Lung (tissue), 12 donors: ENCODE measurements around the gene RALGAPA1. TPM values are rescaled to one million over a fixed set of nuclear protein-coding genes. Genes with fewer than 3 reads are reported as not detected.

Experiments
- ATAC-seq: fragments of 200-7000 bp; cut with Tn5 transposase; one replicate; pipeline ENCODE4 v1.9.1; 2020; ENCODE audit warnings: moderate number of reproducible peaks; ENCODE audit not compliant: insufficient read depth, low FRiP score
- DNase-seq, 3 donors: peaks; one replicate each; pipeline ENCODE4 v3.0.0-alpha.2; 2013 to 2017
- H3K27ac ChIP-seq, 2 donors: one replicate each; pipeline ENCODE4 v1.5.1; 2013; ENCODE audit warnings: mild to moderate bottlenecking in 2 of 2, moderate library complexity in 2 of 2, control low read depth in 1 of 2, inconsistent platforms in 1 of 2, low read depth in 1 of 2, low read length in 1 of 2
- H3K27me3 ChIP-seq, 3 donors: one replicate each; pipeline ENCODE4 v1.5.1; 2013; ENCODE audit warnings: low read length in 2 of 3; ENCODE audit not compliant: control insufficient read depth in 3 of 3, insufficient read depth in 3 of 3
- H3K36me3 ChIP-seq, 4 donors: one replicate each; pipeline ENCODE4 v1.5.1; 2013; ENCODE audit warnings: low read length in 4 of 4, mild to moderate bottlenecking in 1 of 4, moderate library complexity in 1 of 4; ENCODE audit not compliant: control insufficient read depth in 4 of 4, insufficient read depth in 4 of 4
- H3K4me1 ChIP-seq, 5 donors: one replicate each; pipeline ENCODE4 v1.5.1; 2013; ENCODE audit warnings: low read length in 5 of 5, mild to moderate bottlenecking in 2 of 5, moderate library complexity in 1 of 5; ENCODE audit not compliant: control insufficient read depth in 5 of 5, insufficient read depth in 5 of 5
- H3K4me3 ChIP-seq: one replicate; pipeline ENCODE4 v1.5.1; 2013; ENCODE audit warnings: mild to moderate bottlenecking, control low read depth, moderate library complexity
- H3K9ac ChIP-seq, 2 donors: one replicate each; pipeline ENCODE4 v1.5.1; 2013; ENCODE audit warnings: low read length in 2 of 2, control low read depth in 1 of 2; ENCODE audit not compliant: insufficient read depth in 1 of 2
- H3K9me3 ChIP-seq, 4 donors: one replicate each; pipeline ENCODE4 v1.5.1; 2013; ENCODE audit warnings: low read length in 3 of 4, mild to moderate bottlenecking in 1 of 4, moderate library complexity in 1 of 4; ENCODE audit not compliant: control insufficient read depth in 4 of 4, insufficient read depth in 3 of 4
- CTCF ChIP-seq: IDR thresholded peaks from 2 replicates; pipeline ENCODE4 v1.5.1; 2012; ENCODE audit warnings: mild to moderate bottlenecking; ENCODE audit errors: control extremely low read depth, extremely low read depth
- WGBS, 2 donors: extraction: QIAGEN DNeasy Blood & Tissue Kit; methylation state at CpG; one replicate each; pipeline ENCODE4 v1.1.7; 2013; 5-methylcytosine and 5-hydroxymethylcytosine counted together
- polyA plus RNA-seq, 2 donors: library from polyadenylated mRNA; stranded (reverse); fragments of 200-250 nt; gene quantifications; one replicate each; pipeline ENCODE4 v1.2.1, GENCODE V29; 2013
- total RNA-seq, 2 donors: library from RNA; depleted of rRNA in 1 of 2; stranded (reverse); fragments of >200 nt in 1 of 2; gene quantifications; one replicate each; pipeline ENCODE4 v1.2.1, GENCODE V29; 2014 to 2021
- donor health status: control.
- donor health status: control.
- donor health status: Bipolar disorder and iron deficiency.
- donor health status: healthy.
- donor health status: DM: yes; HTN: yes; CAD: no.

RALGAPA1 gene
- total and polyA plus RNA-seq, 4 donors = 9.4 to 188 (median 44.9) TPM

DNA sequence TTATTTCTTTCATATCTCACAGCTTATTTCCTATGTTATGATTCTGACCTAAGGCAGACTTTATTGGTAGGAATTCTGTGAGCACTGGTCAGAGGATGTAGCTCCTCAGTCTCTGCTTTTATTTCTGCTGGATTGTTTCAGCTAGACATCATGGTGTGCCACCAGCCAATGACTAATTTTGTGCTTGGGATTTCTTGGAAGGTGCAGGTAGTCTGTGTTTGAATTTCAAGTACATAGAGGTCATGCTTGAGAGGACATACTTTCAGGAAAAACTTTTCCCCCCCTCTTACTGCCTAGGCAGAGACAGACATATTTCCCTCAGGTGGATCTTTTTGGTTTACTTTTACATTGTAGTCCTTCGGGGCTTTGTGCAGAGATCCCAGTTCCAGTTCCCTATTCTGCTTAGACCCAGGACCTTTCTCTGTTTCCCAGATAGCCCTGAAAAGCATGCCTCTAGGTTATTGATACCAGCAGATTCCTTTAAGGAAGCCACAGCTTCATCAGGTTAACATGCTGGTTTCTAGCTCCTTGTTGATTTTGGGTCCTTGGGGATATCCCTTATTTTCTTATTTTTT is 45.7 kb upstream of the RALGAPA1 start:
- whole genome bisulfite sequencing, 2 donors = 58 to 82% methylated on average over 1 of the region's 1 CpG
- H3K9me3 ChIP-seq = peaks cover 0 to 5% (median 0%) of the 10 kb centered on the region in 4 donors
- H3K27me3 ChIP-seq = no peaks in the 10 kb centered on the region
- TF ChIP-seq CTCF = no peak
- H3K4me3 ChIP-seq = no peak overlapping the region
- H3K4me1 ChIP-seq = peaks cover 0 to 6% (median 0%) of the 10 kb centered on the region in 5 donors
- ATAC-seq = no peak
- H3K36me3 ChIP-seq = peaks cover 0 to 20% (median 9%) of the 10 kb centered on the region in 4 donors
- H3K27ac ChIP-seq = no peak overlapping the region
- no peak overlapping the region for H3K9ac ChIP-seq
- DNase-seq = no peak

DNA sequence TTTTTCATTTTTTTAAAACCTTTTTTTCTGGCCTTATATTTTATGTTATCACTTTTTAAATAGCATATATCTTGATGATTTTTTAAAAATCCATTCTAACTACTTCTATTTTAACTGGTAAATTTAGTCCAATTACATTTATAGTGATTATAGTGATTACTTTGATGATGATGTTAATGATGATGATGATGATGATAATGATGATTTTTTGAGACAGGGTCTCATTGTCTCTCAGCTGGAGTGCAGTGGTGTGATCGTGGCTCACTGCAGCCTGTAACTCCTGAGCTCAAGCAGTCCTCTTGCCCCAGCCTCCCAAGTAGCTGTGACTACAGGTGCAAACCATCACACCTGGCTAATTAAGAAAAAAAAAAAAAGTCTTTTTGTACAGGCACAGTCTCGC is 44.1 kb upstream of the RALGAPA1 start:
- H3K4me3 ChIP-seq = no peak overlapping the region
- no peak overlapping the region for H3K9ac ChIP-seq
- H3K27ac ChIP-seq = no peak overlapping the region
- ATAC-seq (no peak), DNase-seq (no peak)
- TF ChIP-seq CTCF = no peak
- 96 to 99% methylated on average over 2 of the region's 2 CpGs for WGBS, 2 donors
- H3K4me1 ChIP-seq = peaks cover 0 to 6% (median 0%) of the 10 kb centered on the region in 5 donors
- peaks cover 3 to 16% (median 8%) of the 10 kb centered on the region in 4 donors for H3K36me3 ChIP-seq
- H3K9me3 ChIP-seq = peaks cover 0 to 5% (median 0%) of the 10 kb centered on the region in 4 donors
- H3K27me3 ChIP-seq = no peaks in the 10 kb centered on the region

DNA sequence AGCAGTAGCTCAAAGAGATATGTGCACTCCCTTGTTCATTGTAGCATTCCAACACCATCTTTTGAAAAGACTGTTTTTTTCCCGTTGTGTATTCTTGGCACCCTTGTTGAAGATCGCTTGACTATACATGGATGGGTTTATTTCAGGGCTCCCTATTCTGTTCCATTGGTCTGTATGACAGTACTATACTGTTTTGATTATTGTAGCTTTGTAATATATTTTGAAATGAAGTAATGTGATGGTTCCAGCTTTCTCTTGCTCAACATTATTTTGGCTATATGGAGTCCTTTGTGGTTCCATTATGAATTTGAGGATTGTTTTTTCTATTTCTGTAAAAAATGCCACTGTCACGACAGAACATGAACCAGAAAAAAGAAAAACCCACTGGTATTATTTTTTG is 42.7 kb upstream of the RALGAPA1 start:
- peaks cover 0 to 9% (median 0%) of the 10 kb centered on the region in 5 donors for H3K4me1 ChIP-seq
- H3K9ac ChIP-seq = no peak overlapping the region
- 96 to 99% methylated on average over 3 of the region's 3 CpGs for WGBS, 2 donors
- peaks cover 0 to 5% (median 0%) of the 10 kb centered on the region in 4 donors for H3K9me3 ChIP-seq
- ATAC-seq (no peak), DNase-seq (no peak)
- TF ChIP-seq CTCF = no peak
- no peak overlapping the region for H3K27ac ChIP-seq
- H3K36me3 ChIP-seq = peaks cover 3 to 13% (median 8%) of the 10 kb centered on the region in 4 donors
- H3K27me3 ChIP-seq = no peaks in the 10 kb centered on the region
- H3K4me3 ChIP-seq = no peak overlapping the region

DNA sequence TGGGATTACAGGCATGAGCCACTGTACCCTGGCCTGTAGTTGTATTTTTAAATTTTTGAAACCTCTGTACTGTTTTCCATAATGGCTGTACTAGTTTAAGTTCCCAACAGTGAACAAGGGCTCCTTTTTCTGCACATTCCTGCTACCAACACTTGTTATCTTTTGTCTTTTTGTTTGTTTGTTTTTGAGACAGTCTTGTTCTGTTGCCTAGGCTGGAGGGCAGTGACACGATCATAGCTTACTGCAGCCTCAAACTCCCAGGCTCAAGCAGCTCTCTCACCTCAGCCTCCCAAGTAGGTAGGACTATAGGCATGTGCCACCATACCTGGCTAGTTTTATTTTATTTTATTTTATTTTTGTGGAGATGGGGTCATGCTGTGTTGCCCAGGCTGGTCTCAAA is 40.0 kb upstream of the RALGAPA1 start:
- Histone ChIP-seq H3K4me1 (peaks cover 0 to 3% (median 0%) of the 10 kb centered on the region in 5 donors), H3K36me3 (peaks cover 3 to 17% (median 9%) of the 10 kb centered on the region in 4 donors), H3K9me3 (peaks cover 0 to 5% (median 0%) of the 10 kb centered on the region in 4 donors), H3K27me3 (no peaks in the 10 kb centered on the region), H3K27ac (no peak overlapping the region), H3K9ac (no peak overlapping the region), H3K4me3 (no peak overlapping the region)
- WGBS, 2 donors = 84 to 91% methylated on average over 1 of the region's 1 CpG
- DNase-seq (no peak), ATAC-seq (no peak)
- TF ChIP-seq CTCF = no peak
